NCI-H2196 treated with DMSO at 0.1 percent for 48 hours (cell line): ENCODE measurements around the gene PPP2R5D.

Source experiments
- DNase-seq: peaks from one replicate; lab custom pipeline; 2025; ENCODE audit not compliant: unreplicated experiment; lab: John Stamatoyannopoulos, UW

PPP2R5D gene

GRCh38 chr6:43053545-43054205, 69.3 kb downstream of the PPP2R5D start, which contains the start of gene CUL7:
CUL7 (minus strand) TSS chr6:43053851; CDS start chr6:43052788, 1,063 bp downstream.
- peak; percentile 92 for DNase-seq

- DNase-seq, result no peak
These were observed 70.0 kb downstream of the PPP2R5D start for GRCh38 chr6:43054206-43054943.

GRCh38 chr6:43055966-43056365, 71.6 kb downstream of the PPP2R5D start:
- DNase-seq, result no peak

GRCh38 chr6:43058531-43058930, 74.2 kb downstream of the PPP2R5D start:
- no peak for DNase-seq

GRCh38 chr6:43059168-43060033, 75.0 kb downstream of the PPP2R5D start, which contains the start of the genes KLC4 and MRPL2:
KLC4 (plus strand) TSS chr6:43059631; CDS start chr6:43061336, 1,705 bp downstream.
MRPL2 (minus strand) TSS chr6:43059434; CDS start chr6:43059381, 53 bp downstream.
- peak; percentile 97 for DNase-seq

- DNase-seq, result no peak
These were observed 75.8 kb downstream of the PPP2R5D start for GRCh38 chr6:43060034-43060754.

- DNase-seq, result no peak
These were observed 76.6 kb downstream of the PPP2R5D start for GRCh38 chr6:43060755-43061633.

GRCh38 chr6:43061861-43062260, 77.5 kb downstream of the PPP2R5D start:
- no peak for DNase-seq
